Transverse colon (tissue), 4 donors: ENCODE measurements around the gene ASB1.

ENCODE experiments used
- POLR2A ChIP-seq: fragments of 450-650 bp; IDR thresholded peaks from one replicate; pipeline ENCODE4 v1.6.1; 2016; ENCODE audit warnings: antibody characterized with exemption, mild to moderate bottlenecking, moderate library complexity
- POLR2AphosphoS5 ChIP-seq, 3 donors: sonication (generic); formaldehyde crosslinking; IDR thresholded peaks; one replicate each; pipeline ENCODE4 v1.6.1; 2016; ENCODE audit warnings: antibody characterized with exemption in 3 of 3
- TF ChIP-seq, protein P1 (sequence below), 5 experiments: fragments of 200-600 bp in 3 of 5; fragments of 450-650 bp in 2 of 5; sonication (generic) in 3 of 5; IDR thresholded peaks; 1 replicate in 2 of 5; 2 replicates in 3 of 5; pipeline ENCODE4 v1.5.1; 2016 to 2017; ENCODE audit warnings: antibody characterized with exemption in 5 of 5, inconsistent platforms in 3 of 5, mild to moderate bottlenecking in 2 of 5, moderate library complexity in 1 of 5

GRCh38 chr2:238391042-238391689 is 35.6 kb upstream of the ASB1 start:
- no peak for TF ChIP-seq POLR2A
- TF ChIP-seq, protein P1, sequence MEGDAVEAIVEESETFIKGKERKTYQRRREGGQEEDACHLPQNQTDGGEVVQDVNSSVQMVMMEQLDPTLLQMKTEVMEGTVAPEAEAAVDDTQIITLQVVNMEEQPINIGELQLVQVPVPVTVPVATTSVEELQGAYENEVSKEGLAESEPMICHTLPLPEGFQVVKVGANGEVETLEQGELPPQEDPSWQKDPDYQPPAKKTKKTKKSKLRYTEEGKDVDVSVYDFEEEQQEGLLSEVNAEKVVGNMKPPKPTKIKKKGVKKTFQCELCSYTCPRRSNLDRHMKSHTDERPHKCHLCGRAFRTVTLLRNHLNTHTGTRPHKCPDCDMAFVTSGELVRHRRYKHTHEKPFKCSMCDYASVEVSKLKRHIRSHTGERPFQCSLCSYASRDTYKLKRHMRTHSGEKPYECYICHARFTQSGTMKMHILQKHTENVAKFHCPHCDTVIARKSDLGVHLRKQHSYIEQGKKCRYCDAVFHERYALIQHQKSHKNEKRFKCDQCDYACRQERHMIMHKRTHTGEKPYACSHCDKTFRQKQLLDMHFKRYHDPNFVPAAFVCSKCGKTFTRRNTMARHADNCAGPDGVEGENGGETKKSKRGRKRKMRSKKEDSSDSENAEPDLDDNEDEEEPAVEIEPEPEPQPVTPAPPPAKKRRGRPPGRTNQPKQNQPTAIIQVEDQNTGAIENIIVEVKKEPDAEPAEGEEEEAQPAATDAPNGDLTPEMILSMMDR (IDR thresholded peaks at IDR 0.05): no peak
- no peak for TF ChIP-seq POLR2AphosphoS5 (IDR thresholded peaks at IDR 0.05)
